Measurements from ENCODE around the gene FBLN7. TPM values are rescaled to one million over a fixed set of nuclear protein-coding genes. Genes with fewer than 3 reads are reported as not detected.
A peak's percentile ranks its signal among the peaks of the same experiment; 100 is the strongest.

Gene FBLN7
- total RNA-seq, 4 donors from 2014 or later: 4.4 to 11.8 (median 7.9) TPM

- no peaks in the 10 kb centered on the region for H3K9me3 ChIP-seq
- intact Hi-C loops (cut with DNase I; ENCODE audit: low total_unique reads): no loop called here
- no peak for TF ChIP-seq CTCF (IDR thresholded peaks at IDR 0.05)
- no peak for TF ChIP-seq POLR2A (IDR thresholded peaks at IDR 0.05)
- DNase-seq: no peak
- H3K4me1 ChIP-seq: peaks cover 0 to 9% of the 10 kb centered on the region in 2 donors
- H3K4me3 ChIP-seq: no peak overlapping the region
- H3K36me3 ChIP-seq: no peaks in the 10 kb centered on the region
- peak overlapping the region; percentile 45 to 61 for H3K27ac ChIP-seq
- H3K27me3 ChIP-seq: no peaks in the 10 kb centered on the region
Observed at GRCh38 chr2:112149194-112149593, 11.0 kb downstream of the FBLN7 start.

GRCh38 chr2:112149866-112150435, 11.8 kb downstream of the FBLN7 start:
- intact Hi-C loops (cut with DNase I; ENCODE audit: low total_unique reads): no loop called here
- DNase-seq: no peak
- Histone ChIP-seq H3K27me3 (no peaks in the 10 kb centered on the region), H3K9me3 (no peaks in the 10 kb centered on the region), H3K4me3 (no peak overlapping the region), H3K4me1 (peaks cover 0 to 9% of the 10 kb centered on the region in 2 donors), H3K27ac (peak overlapping the region; percentile 62 to 73), H3K36me3 (no peaks in the 10 kb centered on the region)
- TF ChIP-seq CTCF (IDR thresholded peaks at IDR 0.05): no peak
- no peak for TF ChIP-seq POLR2A (IDR thresholded peaks at IDR 0.05)

GRCh38 chr2:112150447-112150846, 12.3 kb downstream of the FBLN7 start:
- intact Hi-C loops (cut with DNase I; ENCODE audit: low total_unique reads): no loop called here
- H3K27ac ChIP-seq: peak overlapping the region; percentile 62 to 73
- H3K27me3 ChIP-seq: no peaks in the 10 kb centered on the region
- no peaks in the 10 kb centered on the region for H3K36me3 ChIP-seq
- H3K4me1 ChIP-seq: peaks cover 0 to 9% of the 10 kb centered on the region in 2 donors
- H3K9me3 ChIP-seq: no peaks in the 10 kb centered on the region
- no peak overlapping the region for H3K4me3 ChIP-seq
- TF ChIP-seq POLR2A (IDR thresholded peaks at IDR 0.05): no peak
- TF ChIP-seq CTCF (IDR thresholded peaks at IDR 0.05): no peak
- DNase-seq: peak; percentile 51 to 58

GRCh38 chr2:112150851-112151250, 12.7 kb downstream of the FBLN7 start:
- TF ChIP-seq CTCF (IDR thresholded peaks at IDR 0.05) (no peak), POLR2A (IDR thresholded peaks at IDR 0.05) (no peak)
- H3K36me3 ChIP-seq: no peaks in the 10 kb centered on the region
- peak overlapping the region; percentile 62 to 73 for H3K27ac ChIP-seq
- no peak for DNase-seq
- no peak overlapping the region for H3K4me3 ChIP-seq
- peaks cover 0 to 9% of the 10 kb centered on the region in 2 donors for H3K4me1 ChIP-seq
- intact Hi-C loops (cut with DNase I; ENCODE audit: low total_unique reads): no loop called here
- no peaks in the 10 kb centered on the region for H3K27me3 ChIP-seq
- no peaks in the 10 kb centered on the region for H3K9me3 ChIP-seq

GRCh38 chr2:112151271-112151670, 13.1 kb downstream of the FBLN7 start:
- peaks cover 0 to 9% of the 10 kb centered on the region in 2 donors for H3K4me1 ChIP-seq
- no peaks in the 10 kb centered on the region for H3K36me3 ChIP-seq
- peak overlapping the region; percentile 62 to 73 for H3K27ac ChIP-seq
- TF ChIP-seq POLR2A (IDR thresholded peaks at IDR 0.05) (no peak), CTCF (IDR thresholded peaks at IDR 0.05) (no peak)
- no peak overlapping the region for H3K4me3 ChIP-seq
- intact Hi-C loops (cut with DNase I; ENCODE audit: low total_unique reads): no loop called here
- H3K27me3 ChIP-seq: no peaks in the 10 kb centered on the region
- no peak for DNase-seq
- H3K9me3 ChIP-seq: no peaks in the 10 kb centered on the region
